IPS-NIHi7 (cell line): ENCODE data around the gene PRR20C.
"Not testable (repeated sequence)": the region's sequence is repeated elsewhere in the genome, so short reads cannot be mapped to it uniquely, and the experiment has no call there.

ENCODE experiments used
- DNase-seq: peaks from one replicate; pipeline ENCODE4 v3.0.0; 2012; ENCODE audit warnings: mixed read lengths; ENCODE audit errors: extremely low spot score

PRR20C gene

DNA sequence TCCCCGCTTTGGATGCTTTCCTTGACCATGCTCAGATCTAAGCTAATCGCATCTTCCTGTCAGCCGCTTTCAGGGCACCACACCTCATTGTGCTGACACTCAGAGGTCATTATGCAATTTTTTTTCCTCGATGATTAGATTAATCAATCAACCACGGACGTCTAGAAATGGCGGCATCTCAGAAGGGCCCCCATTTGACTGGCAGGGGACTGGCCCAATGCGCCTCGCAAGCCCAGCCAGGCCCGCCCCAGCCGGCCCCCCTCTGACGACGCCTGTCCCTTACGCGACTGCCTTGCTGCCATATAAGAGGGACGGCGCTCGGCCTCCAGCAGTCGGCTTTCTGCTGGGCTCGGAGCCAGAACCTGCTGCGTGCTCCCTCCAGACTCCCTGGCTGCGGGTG lies at the start of gene PRR20C:
PRR20C (plus strand) TSS at position 301 of the 400 bp plus-strand sequence. CDS start 387 bp downstream, outside the sequence.
- not testable (repeated sequence) for DNase-seq

DNA sequence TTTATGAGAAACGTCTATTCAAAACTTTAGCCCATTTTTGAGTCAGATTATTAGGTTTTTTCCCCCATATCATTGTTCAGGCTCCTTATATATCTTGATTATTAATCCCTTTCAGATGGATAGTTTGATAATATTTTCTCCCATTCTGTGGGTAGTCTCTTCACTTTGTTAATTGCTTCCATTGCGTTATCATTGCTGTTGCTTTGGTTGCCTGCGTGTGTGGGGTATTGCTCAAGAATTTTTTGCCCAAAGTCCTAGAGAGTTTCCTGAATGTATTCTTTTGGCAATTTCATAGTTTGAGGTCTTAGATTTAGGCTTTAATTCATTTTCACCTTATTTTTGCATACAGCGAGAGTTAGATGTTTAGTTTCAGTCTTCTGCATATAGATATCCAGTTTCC lies 38.9 kb upstream of the PRR20C start:
- DNase-seq = no peak

DNA sequence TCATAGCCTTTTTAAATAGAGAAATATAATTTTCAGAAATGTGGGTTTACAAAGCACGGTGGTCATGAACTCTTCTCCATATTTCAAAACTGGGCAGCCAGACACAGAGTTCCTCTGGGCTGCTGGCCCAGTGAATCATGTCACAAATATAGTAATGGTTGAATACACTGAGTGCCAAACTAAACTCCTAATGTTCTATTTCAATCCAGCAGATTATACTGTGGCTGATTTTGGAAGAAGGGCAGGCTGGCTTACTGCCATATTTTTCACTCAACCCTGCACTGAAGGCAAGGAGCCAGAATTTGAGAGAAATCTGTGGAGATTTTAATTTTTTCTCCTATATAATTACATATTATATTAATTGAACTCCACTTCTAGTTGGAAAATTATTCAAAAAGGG lies 30.2 kb upstream of the PRR20C start:
- DNase-seq = no peak

DNA sequence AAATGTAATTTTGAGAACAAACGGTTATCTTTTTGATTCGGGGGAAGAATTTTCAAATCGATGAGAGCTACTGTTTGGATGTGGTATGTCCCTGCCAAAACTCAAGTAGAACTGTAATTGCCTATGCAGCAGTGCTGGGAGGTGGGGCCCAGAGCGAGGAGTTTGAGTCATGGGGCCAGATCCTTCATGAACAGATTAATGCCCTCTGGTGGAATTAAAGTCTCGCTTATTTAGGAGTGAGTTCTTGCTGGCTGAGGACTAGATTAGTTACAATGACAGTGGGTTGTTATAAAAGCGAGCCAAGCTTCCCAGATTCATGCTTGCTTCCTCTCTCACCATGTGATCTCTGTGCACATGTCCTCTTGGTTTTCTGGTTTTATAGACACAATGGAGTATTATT lies 25.0 kb upstream of the PRR20C start:
- peak; percentile 19 for DNase-seq

DNA sequence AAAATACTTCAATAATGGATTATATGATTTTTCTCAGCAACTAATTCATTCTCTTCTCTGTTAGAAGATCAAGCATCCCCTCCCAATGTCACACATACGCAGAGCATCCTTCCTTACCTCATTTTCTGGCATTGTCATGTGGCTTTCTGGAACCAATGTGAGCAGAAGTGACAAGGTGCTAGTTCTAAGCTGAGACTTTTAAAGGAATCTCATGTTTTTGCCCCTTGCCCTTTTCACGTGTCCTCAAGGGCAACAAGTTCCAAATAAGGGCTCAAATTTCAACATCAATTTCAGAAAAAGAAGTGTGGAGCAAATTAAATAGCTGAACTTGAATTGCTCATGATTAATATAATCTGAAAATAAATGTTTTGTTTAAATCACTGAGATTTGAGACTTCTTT lies 17.8 kb upstream of the PRR20C start:
- no peak for DNase-seq

DNA sequence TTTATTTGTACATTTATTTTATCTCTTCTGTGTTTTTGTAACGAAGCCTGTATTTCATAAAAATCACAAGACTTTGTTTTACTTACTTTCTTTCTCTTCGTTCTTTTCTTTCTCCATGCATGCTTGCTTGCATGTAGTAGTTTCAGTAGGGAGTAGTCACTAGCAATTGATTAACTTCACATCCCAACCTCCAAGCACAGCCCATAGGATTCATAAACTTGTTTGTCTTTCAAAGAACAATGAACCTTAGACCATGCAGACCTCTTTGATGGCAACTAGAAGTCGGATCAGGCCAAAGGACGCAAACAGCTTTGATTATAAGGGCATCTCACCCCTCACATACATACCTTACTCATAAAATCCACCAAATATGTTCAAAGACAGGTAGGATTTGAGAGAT lies 16.3 kb upstream of the PRR20C start:
- no peak for DNase-seq

DNA sequence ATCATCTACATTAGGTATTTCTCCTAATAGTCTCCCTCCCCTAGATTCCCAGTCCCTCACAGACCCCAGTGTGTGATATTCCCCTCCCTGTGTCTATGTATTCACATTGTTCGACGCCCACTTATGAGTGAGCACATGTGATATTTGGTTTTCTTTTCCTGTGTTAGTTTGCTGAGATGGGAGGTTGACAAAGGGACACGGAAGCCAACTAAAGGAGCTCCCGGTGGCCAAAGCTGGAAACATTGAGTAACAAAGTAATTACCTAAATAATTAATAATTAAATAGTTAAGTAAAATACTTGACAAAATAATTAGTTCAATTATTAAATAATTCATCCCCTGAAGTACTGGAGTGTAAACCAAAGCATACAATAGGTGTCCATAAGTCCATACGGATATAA lies 14.9 kb upstream of the PRR20C start:
- no peak for DNase-seq

DNA sequence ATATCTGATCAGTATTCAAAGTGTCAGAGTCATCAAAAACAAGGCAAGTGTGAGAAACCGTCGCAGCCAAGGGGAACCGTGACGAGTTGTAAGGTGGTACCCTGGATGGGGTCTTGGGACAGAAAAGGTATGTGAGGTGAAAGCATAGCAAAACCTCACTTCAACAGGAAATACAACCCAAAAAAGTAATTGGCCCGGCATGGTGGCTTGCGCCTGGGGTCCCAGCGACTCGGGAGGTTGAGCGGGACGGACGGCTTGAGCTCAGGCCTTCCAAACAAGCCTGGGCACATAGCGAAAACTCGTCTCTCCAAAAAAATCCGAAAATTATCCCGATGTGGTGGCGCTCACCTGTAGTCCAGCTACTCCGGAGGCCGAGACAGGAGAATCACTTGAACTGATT lies 14.1 kb upstream of the PRR20C start:
- not testable (repeated sequence) for DNase-seq

DNA sequence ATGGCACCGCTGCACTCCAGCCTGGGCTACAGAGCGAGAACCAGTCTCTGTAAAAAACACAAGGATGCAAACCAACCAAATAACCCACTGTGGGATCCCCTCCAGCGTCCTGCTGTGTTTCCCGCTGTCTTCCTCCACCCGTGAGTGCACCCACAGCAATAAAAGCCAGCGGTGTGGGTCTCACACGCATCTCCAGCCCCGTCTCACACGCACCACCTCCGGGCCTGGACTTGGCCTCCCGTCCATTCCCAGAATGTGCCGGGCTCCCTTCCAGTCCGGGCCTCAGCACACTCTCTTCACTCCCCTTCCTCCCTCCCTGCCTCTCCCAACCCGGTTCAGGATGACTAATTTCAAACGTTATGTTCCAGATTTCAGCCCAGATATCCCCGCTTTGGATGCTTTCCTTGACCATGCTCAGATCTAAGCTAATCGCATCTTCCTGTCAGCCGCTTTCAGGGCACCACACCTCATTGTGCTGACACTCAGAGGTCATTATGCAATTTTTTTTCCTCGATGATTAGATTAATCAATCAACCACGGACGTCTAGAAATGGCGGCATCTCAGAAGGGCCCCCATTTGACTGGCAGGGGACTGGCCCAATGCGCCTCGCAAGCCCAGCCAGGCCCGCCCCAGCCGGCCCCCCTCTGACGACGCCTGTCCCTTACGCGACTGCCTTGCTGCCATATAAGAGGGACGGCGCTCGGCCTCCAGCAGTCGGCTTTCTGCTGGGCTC lies 13.5 kb upstream of the PRR20C start, which contains the start of gene PRR20A:
PRR20A (plus strand) TSS at position 684 of the 734 bp plus-strand sequence. CDS start 387 bp downstream, outside the sequence.
- not testable (repeated sequence) for DNase-seq

DNA sequence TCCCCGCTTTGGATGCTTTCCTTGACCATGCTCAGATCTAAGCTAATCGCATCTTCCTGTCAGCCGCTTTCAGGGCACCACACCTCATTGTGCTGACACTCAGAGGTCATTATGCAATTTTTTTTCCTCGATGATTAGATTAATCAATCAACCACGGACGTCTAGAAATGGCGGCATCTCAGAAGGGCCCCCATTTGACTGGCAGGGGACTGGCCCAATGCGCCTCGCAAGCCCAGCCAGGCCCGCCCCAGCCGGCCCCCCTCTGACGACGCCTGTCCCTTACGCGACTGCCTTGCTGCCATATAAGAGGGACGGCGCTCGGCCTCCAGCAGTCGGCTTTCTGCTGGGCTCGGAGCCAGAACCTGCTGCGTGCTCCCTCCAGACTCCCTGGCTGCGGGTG lies 6.7 kb upstream of the PRR20C start, which contains the start of gene PRR20B:
PRR20B (plus strand) TSS at position 301 of the 400 bp plus-strand sequence. CDS start 387 bp downstream, outside the sequence.
- DNase-seq = not testable (repeated sequence)

DNA sequence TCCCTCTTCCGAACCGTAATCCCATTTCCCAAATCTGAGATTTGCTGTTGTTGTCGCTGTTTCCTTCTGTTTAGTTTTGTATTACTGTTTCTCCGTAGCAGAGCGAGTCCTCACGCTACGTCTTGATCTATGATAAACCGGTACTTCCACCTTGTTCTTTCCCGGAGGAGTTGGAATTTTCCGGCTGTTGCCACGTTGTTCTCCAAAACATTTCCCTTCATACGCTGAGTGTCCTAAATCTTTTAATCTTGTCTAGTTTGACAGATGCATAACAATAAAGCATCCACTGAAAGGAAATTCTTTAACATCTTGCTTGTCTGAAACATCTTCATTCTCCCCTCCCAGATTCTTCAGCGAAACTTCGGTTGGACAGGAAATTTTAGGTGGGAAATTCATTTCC lies 5.8 kb upstream of the PRR20C start:
- DNase-seq = not testable (repeated sequence)

DNA sequence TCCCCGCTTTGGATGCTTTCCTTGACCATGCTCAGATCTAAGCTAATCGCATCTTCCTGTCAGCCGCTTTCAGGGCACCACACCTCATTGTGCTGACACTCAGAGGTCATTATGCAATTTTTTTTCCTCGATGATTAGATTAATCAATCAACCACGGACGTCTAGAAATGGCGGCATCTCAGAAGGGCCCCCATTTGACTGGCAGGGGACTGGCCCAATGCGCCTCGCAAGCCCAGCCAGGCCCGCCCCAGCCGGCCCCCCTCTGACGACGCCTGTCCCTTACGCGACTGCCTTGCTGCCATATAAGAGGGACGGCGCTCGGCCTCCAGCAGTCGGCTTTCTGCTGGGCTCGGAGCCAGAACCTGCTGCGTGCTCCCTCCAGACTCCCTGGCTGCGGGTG lies 6.5 kb downstream of the PRR20C start, which contains the start of gene PRR20D:
PRR20D (plus strand) TSS at position 301 of the 400 bp plus-strand sequence. CDS start 387 bp downstream, outside the sequence.
- DNase-seq = not testable (repeated sequence)

DNA sequence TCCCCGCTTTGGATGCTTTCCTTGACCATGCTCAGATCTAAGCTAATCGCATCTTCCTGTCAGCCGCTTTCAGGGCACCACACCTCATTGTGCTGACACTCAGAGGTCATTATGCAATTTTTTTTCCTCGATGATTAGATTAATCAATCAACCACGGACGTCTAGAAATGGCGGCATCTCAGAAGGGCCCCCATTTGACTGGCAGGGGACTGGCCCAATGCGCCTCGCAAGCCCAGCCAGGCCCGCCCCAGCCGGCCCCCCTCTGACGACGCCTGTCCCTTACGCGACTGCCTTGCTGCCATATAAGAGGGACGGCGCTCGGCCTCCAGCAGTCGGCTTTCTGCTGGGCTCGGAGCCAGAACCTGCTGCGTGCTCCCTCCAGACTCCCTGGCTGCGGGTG lies 13.0 kb downstream of the PRR20C start, which contains the start of gene PRR20E:
PRR20E (plus strand) TSS at position 301 of the 400 bp plus-strand sequence. CDS start 387 bp downstream, outside the sequence.
- DNase-seq = not testable (repeated sequence)

DNA sequence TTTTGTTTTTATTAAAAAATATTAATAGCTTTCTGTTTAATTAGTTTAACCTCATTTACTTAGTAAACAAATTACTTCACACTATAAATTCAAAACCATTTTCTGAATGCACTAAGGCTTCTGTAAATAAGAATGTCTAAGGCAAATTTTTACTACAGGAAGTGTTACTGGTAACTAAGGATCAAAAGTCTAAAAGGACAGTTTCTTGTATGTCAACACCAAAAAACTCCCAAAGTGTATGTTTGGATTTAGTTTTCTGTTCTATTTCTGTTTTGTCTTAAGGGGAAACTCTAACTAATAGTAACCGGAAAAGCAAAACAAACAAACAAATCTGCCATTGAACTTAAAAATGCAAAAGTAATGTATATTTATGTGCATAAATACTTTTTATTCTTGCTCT lies 37.8 kb downstream of the PRR20C start:
- DNase-seq = no peak
